ENCODE results near the gene BTBD19.

The BTBD19 gene

DNA sequence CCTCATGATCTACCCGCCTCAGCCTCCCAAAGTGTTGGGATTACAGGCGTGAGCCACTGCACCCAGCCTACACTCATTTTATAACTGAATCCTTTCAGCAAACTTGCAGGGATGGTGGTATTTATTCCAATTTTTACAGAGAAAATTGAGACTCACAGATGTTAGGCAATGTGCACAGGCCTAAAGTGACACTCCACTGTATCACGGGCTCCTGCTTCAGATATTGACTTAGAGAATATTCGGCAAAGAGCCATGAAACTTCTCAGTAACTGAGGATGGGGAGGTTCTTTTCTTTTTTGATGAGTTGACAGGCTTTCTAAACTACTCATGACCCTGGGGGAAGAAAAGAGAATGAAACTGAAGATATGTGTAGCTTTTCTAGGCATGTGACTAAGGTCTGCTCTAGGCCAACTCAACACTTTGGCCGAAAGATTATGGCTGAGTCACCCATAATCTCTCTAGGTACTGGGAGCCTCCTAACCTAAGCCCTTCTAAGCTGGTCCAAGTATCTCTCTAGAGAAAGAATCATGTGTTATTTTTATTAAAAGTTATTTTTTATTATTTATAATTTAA lies 54.6 kb downstream of the BTBD19 start:
- DNase-seq: no peak

All from stimulated activated naive CD4-positive, alpha-beta T cell (primary cell).